Smooth muscle cell (in vitro differentiated cells): ENCODE measurements around the gene SCP2. TPM values are rescaled to one million over a fixed set of nuclear protein-coding genes. Genes with fewer than 3 reads are reported as not detected.

Experiments used
- DNase-seq: peaks from one replicate; lab custom pipeline; 2025; ENCODE audit not compliant: unreplicated experiment; lab: John Stamatoyannopoulos, UW
- H2AFZ ChIP-seq: fragments of 200-600 bp; sonication (generic); 2 replicates; pipeline ENCODE4 v1.6.0; 2016; ENCODE audit warnings: antibody characterized with exemption, low read depth, mild to moderate bottlenecking
- H3F3A ChIP-seq: fragments of 200-600 bp; sonication (generic); 2 replicates; pipeline ENCODE4 v1.6.0; 2017; ENCODE audit warnings: antibody characterized with exemption, low read depth
- H3K27ac ChIP-seq: fragments of 200-600 bp; sonication (generic); 2 replicates; pipeline ENCODE4 v1.5.1; 2016; ENCODE audit warnings: low read depth, mild to moderate bottlenecking
- H3K27me3 ChIP-seq: fragments of 200-600 bp; sonication (generic); 2 replicates; pipeline ENCODE4 v1.6.1; 2016; ENCODE audit warnings: low read depth, mild to moderate bottlenecking
- H3K36me3 ChIP-seq: fragments of 200-600 bp; sonication (generic); 2 replicates; pipeline ENCODE4 v1.5.1; 2016; ENCODE audit warnings: low read depth
- H3K4me1 ChIP-seq: fragments of 200-600 bp; sonication (generic); 2 replicates; pipeline ENCODE4 v1.5.1; 2016; ENCODE audit warnings: low read depth
- H3K4me2 ChIP-seq: fragments of 200-600 bp; sonication (generic); 2 replicates; pipeline ENCODE4 v1.6.0; 2016; ENCODE audit warnings: mild to moderate bottlenecking
- H3K4me3 ChIP-seq: fragments of 200-600 bp; sonication (generic); 2 replicates; pipeline ENCODE4 v1.5.1; 2016; ENCODE audit warnings: mild to moderate bottlenecking
- H3K79me2 ChIP-seq: fragments of 200-600 bp; sonication (generic); 2 replicates; pipeline ENCODE4 v1.6.0; 2016; ENCODE audit warnings: low read depth, mild to moderate bottlenecking
- H3K9ac ChIP-seq: fragments of 200-600 bp; sonication (generic); 2 replicates; pipeline ENCODE4 v1.6.0; 2016; ENCODE audit warnings: low read depth
- H3K9me3 ChIP-seq: fragments of 200-600 bp; sonication (generic); replicated peaks from 2 replicates; pipeline ENCODE4 v1.5.1; 2016; ENCODE audit warnings: low read depth
- H4K20me1 ChIP-seq: fragments of 200-600 bp; sonication (generic); 2 replicates; pipeline ENCODE4 v1.6.0; 2016; ENCODE audit warnings: low read depth
- WGBS: methylation state at CpG from one replicate; pipeline ENCODE4 v1.1.7; 2016; ENCODE audit warnings: low lambda C conversion rate; 5-methylcytosine and 5-hydroxymethylcytosine counted together
- polyA plus RNA-seq: library from polyadenylated mRNA; unstranded; fragments of >200 nt; fragmentation: Nextera tagmentation; extraction: Ambion mirVana; gene quantifications from 2 replicates; pipeline ENCODE4 v1.2.1, GENCODE V29; 2016
- total RNA-seq: library from RNA; depleted of rRNA; stranded (reverse); fragments of >200 nt; gene quantifications from 2 replicates; pipeline ENCODE4 v1.2.3, GENCODE V29; 2014
- TF ChIP-seq, protein P1 (sequence below): fragments of 200-600 bp; sonication (generic); IDR thresholded peaks from 2 replicates; pipeline ENCODE4 v1.5.1; 2017; ENCODE audit warnings: borderline replicate concordance, mild to moderate bottlenecking, antibody characterized with exemption; ENCODE audit not compliant: insufficient read depth, poor library complexity, severe bottlenecking

The SCP2 gene
- total and polyA plus RNA-seq, 2 experiments from 2014 or later = 94.8 to 120 TPM

DNA sequence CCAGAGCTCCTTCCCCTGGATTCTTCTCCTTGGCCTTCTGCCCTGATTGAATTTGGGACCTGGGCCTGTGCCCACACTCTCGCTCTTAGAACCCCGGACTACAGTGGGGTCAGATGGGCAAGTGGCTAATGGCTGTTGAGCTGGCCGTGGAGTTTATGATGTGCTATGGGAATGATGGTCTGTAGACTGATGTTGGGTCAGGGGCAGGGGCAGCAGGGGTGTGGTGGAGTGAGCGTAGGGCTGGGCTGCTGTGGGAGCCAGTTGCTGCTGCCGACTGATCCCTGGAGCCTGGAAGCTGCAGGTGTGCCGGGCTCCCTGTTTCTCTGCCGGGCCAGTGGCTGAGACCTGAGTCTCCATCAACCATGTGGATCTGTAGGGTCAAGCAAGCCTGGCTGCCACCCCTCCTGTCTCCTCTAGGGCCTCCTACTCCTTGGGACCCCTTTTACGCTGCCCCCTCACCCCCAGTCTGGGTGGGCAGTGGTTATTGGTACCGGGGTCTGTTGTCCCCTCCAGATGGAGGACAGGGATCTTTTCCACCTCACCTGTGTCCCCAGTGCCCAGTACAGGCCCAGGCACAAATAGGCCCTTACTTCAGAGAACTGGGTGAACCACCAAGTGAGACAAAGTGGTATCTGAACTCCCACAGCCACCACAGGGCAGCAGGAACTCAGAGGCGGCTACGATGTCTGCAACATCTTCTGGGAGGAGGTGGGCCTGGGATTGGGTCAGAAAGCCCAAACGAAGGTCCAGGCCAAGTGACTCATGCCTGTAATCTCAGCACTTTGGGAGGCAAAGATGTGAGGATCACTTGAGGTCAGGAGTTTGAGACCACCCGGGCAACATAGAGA lies 140.0 kb downstream of the SCP2 start:
- Histone ChIP-seq H2AFZ (no peak overlapping the region), H3K27ac (no peak overlapping the region), H3K9me3 (no peaks in the 10 kb centered on the region), H3K9ac (no peak overlapping the region), H3K27me3 (peaks cover 39% of the 10 kb centered on the region), H3F3A (no peaks in the 10 kb centered on the region), H3K79me2 (no peaks in the 10 kb centered on the region), H3K36me3 (no peaks in the 10 kb centered on the region), H3K4me3 (no peak overlapping the region), H3K4me2 (no peak overlapping the region), H4K20me1 (no peaks in the 10 kb centered on the region), H3K4me1 (peaks cover 4% of the 10 kb centered on the region)
- TF ChIP-seq, protein P1, sequence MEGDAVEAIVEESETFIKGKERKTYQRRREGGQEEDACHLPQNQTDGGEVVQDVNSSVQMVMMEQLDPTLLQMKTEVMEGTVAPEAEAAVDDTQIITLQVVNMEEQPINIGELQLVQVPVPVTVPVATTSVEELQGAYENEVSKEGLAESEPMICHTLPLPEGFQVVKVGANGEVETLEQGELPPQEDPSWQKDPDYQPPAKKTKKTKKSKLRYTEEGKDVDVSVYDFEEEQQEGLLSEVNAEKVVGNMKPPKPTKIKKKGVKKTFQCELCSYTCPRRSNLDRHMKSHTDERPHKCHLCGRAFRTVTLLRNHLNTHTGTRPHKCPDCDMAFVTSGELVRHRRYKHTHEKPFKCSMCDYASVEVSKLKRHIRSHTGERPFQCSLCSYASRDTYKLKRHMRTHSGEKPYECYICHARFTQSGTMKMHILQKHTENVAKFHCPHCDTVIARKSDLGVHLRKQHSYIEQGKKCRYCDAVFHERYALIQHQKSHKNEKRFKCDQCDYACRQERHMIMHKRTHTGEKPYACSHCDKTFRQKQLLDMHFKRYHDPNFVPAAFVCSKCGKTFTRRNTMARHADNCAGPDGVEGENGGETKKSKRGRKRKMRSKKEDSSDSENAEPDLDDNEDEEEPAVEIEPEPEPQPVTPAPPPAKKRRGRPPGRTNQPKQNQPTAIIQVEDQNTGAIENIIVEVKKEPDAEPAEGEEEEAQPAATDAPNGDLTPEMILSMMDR = no peak
- DNase-seq = no peak
- 88% methylated on average over 13 of the region's 13 CpGs for WGBS

DNA sequence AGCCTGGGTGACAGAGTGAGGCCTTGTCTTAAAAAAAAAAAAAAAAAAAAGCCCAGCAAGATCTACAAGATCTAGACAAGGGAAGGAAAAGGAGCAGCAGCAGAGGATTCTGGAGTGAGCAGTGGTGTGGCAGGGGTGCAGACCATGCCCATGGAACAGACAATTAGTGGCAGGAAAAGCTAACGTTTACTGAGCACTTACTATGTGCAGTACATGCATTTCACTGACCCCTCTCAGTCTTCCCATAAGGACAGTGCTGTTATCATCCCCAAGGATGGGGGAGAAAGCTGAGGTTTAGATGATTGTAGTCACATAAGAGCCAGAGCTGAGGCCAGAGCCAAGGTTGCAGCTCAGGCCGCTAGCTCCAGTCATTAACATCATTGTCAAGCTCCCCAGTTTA lies 140.8 kb downstream of the SCP2 start:
- H3K27ac ChIP-seq = no peak overlapping the region
- H3K27me3 ChIP-seq = peaks cover 32% of the 10 kb centered on the region
- H2AFZ ChIP-seq = no peak overlapping the region
- H3K4me2 ChIP-seq = no peak overlapping the region
- no peak overlapping the region for H3K9ac ChIP-seq
- H3K9me3 ChIP-seq = no peaks in the 10 kb centered on the region
- H4K20me1 ChIP-seq = no peaks in the 10 kb centered on the region
- H3K36me3 ChIP-seq = no peaks in the 10 kb centered on the region
- DNase-seq = no peak
- no peaks in the 10 kb centered on the region for H3F3A ChIP-seq
- no peak overlapping the region for H3K4me3 ChIP-seq
- H3K79me2 ChIP-seq = no peaks in the 10 kb centered on the region
- WGBS = 88% methylated on average over 2 of the region's 2 CpGs
- TF ChIP-seq, protein P1 = no peak
- peaks cover under 1% of the 10 kb centered on the region for H3K4me1 ChIP-seq

DNA sequence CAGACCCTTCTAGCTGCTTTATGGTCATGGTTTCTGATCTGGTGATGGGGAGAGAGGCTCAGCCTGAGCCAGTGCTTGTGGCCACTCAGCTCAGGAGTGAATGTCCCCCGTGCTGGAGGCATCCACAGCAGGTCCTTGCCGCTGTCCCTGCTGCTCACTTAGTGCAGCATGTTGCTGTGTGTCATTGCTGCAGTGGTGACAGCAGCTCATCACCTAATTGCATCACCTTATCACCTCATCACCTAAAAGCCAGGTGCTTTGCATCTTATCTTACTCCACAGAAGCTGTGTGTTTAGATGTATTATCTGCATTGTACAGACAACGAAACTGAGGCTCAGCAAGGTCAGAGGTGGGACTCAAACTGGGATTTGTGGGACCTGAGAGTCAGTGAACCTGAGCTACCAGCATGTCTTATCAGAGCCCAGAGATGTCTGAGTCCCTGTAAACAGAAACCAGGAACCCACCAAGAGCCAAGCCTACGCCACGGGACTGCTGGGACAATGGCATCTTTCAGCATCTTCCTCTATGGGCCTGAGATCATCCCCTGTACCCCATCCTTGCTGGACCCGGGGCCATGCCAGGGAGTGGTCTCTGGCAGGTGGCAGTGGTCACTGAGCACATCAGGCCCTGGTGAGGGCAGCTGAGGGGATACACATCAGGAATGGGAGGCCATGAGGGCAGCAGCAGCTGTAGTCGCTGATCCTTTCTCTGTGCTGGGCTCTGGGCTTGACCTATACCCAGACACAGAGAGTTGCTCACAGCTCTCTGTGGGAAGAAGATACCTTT lies 141.4 kb downstream of the SCP2 start:
- no peaks in the 10 kb centered on the region for H3K79me2 ChIP-seq
- no peaks in the 10 kb centered on the region for H3K9me3 ChIP-seq
- peaks cover 25% of the 10 kb centered on the region for H3K27me3 ChIP-seq
- no peak overlapping the region for H2AFZ ChIP-seq
- 87% methylated on average over 7 of the region's 7 CpGs for WGBS
- DNase-seq = no peak
- no peaks in the 10 kb centered on the region for H3K36me3 ChIP-seq
- no peaks in the 10 kb centered on the region for H3K4me1 ChIP-seq
- no peaks in the 10 kb centered on the region for H3F3A ChIP-seq
- H3K27ac ChIP-seq = no peak overlapping the region
- no peak overlapping the region for H3K4me2 ChIP-seq
- no peak overlapping the region for H3K4me3 ChIP-seq
- H4K20me1 ChIP-seq = no peaks in the 10 kb centered on the region
- TF ChIP-seq, protein P1 = no peak
- no peak overlapping the region for H3K9ac ChIP-seq
